SK-N-SH treated with all-trans-retinoic acid at 6 μM for 48 hours (cell line): Measurements from ENCODE around the gene CHPF.

Source experiments
- ATAC-seq: fragments of 200-7000 bp; cut with Tn5 transposase; 3 replicates; pipeline ENCODE4 v1.9.1; 2020; ENCODE audit warnings: mild to moderate bottlenecking, moderate library complexity
- ARNTL ChIP-seq: fragments of 450-650 bp; formaldehyde crosslinking; IDR thresholded peaks from 2 replicates; pipeline ENCODE4 v1.5.0; 2020; ENCODE audit warnings: low read depth, mild to moderate bottlenecking, moderate library complexity, borderline replicate concordance
- BACH2 ChIP-seq: fragments of 250-450 bp; sonication (Bioruptor Pico); IDR thresholded peaks from 2 replicates; pipeline ENCODE4 v1.9.0; 2021; ENCODE audit warnings: mild to moderate bottlenecking, borderline replicate concordance
- CSRNP3 ChIP-seq: fragments of 250-450 bp; sonication (Bioruptor Pico); IDR thresholded peaks from 2 replicates; pipeline ENCODE4 v1.5.1; 2021; ENCODE audit warnings: mild to moderate bottlenecking, moderate library complexity
- ESRRG ChIP-seq: fragments of 250-450 bp; sonication (Bioruptor Pico); IDR thresholded peaks from 2 replicates; pipeline ENCODE4 v1.6.1; 2021; ENCODE audit warnings: mild to moderate bottlenecking
- GLIS3 ChIP-seq: fragments of 250-450 bp; sonication (Bioruptor Pico); IDR thresholded peaks from 2 replicates; pipeline ENCODE4 v1.5.0; 2020; ENCODE audit warnings: mild to moderate bottlenecking, moderate library complexity
- ISL1 ChIP-seq: fragments of 250-450 bp; sonication (Bioruptor Pico); IDR thresholded peaks from 2 replicates; pipeline ENCODE4 v2.1.2; 2022; ENCODE audit warnings: mild to moderate bottlenecking, moderate library complexity
- OSR1 ChIP-seq: fragments of 250-450 bp; sonication (Bioruptor Pico); IDR thresholded peaks from 2 replicates; pipeline ENCODE4 v1.8.0; 2022; ENCODE audit warnings: moderate library complexity, mild to moderate bottlenecking, inconsistent platforms
- PATZ1 ChIP-seq: fragments of 250-450 bp; sonication (Bioruptor Pico); IDR thresholded peaks from 2 replicates; pipeline ENCODE4 v1.8.0; 2020; ENCODE audit warnings: mild to moderate bottlenecking, moderate library complexity, borderline replicate concordance
- PPARA ChIP-seq: fragments of 250-450 bp; sonication (Bioruptor Pico); IDR thresholded peaks from 2 replicates; pipeline ENCODE4 v1.5.0; 2020; ENCODE audit warnings: mild to moderate bottlenecking, borderline replicate concordance
- RARB ChIP-seq: fragments of 250-450 bp; sonication (Bioruptor Pico); IDR thresholded peaks from 2 replicates; pipeline ENCODE4 v1.8.0; 2021; ENCODE audit warnings: mild to moderate bottlenecking, moderate library complexity
- TCF4 ChIP-seq: fragments of 250-450 bp; sonication (Bioruptor Pico); IDR thresholded peaks from 2 replicates; pipeline ENCODE4 v1.8.0; 2021; ENCODE audit warnings: mild to moderate bottlenecking, moderate library complexity, borderline replicate concordance
- TOX ChIP-seq: fragments of 250-450 bp; sonication (Bioruptor Pico); IDR thresholded peaks from 2 replicates; pipeline ENCODE4 v1.8.0; 2021; ENCODE audit warnings: mild to moderate bottlenecking, moderate library complexity, borderline replicate concordance
- TSHZ2 ChIP-seq: fragments of 250-450 bp; sonication (Bioruptor Pico); IDR thresholded peaks from 2 replicates; pipeline ENCODE4 v1.5.0; 2020; ENCODE audit warnings: mild to moderate bottlenecking, moderate library complexity
- ZC3H10 ChIP-seq: fragments of 250-450 bp; sonication (Bioruptor Pico); IDR thresholded peaks from 2 replicates; pipeline ENCODE4 v1.5.1; 2021; ENCODE audit warnings: mild to moderate bottlenecking, moderate library complexity
- ZFP3 ChIP-seq: fragments of 250-450 bp; sonication (Bioruptor Pico); IDR thresholded peaks from 2 replicates; pipeline ENCODE4 v1.5.0; 2020; ENCODE audit warnings: mild to moderate bottlenecking, moderate library complexity
- ZFP30 ChIP-seq: fragments of 450-650 bp; formaldehyde crosslinking; IDR thresholded peaks from 2 replicates; pipeline ENCODE4 v1.5.0; 2022; ENCODE audit warnings: mild to moderate bottlenecking, moderate library complexity
- ZNF565 ChIP-seq: fragments of 450-650 bp; formaldehyde crosslinking; conservative IDR thresholded peaks from 2 replicates; pipeline ENCODE4 v1.5.0; 2020; ENCODE audit warnings: low read depth, mild to moderate bottlenecking, moderate library complexity
- ZNF8 ChIP-seq: fragments of 450-650 bp; formaldehyde crosslinking; IDR thresholded peaks from 2 replicates; pipeline ENCODE4 v1.5.0; 2020; ENCODE audit warnings: mild to moderate bottlenecking, moderate library complexity
- TF ChIP-seq, protein P1 (sequence below): fragments of 250-450 bp; sonication (Bioruptor Pico); IDR thresholded peaks from 2 replicates; pipeline ENCODE4 v1.5.1; 2020; ENCODE audit warnings: low read depth, mild to moderate bottlenecking, moderate library complexity
- TF ChIP-seq, protein P2 (sequence below): fragments of 250-450 bp; sonication (Bioruptor Pico); IDR thresholded peaks from 2 replicates; pipeline ENCODE4 v1.8.0; 2021; ENCODE audit warnings: low read depth, mild to moderate bottlenecking, moderate library complexity, borderline replicate concordance

CHPF gene

GRCh38 chr2:219522111-219523030 is 21.2 kb downstream of the CHPF start:
- TF ChIP-seq ZFP30 (CRISPR knock-in tag), result no peak
- no peak for TF ChIP-seq OSR1 (CRISPR knock-in tag)
- TF ChIP-seq TSHZ2, result no peak
- TF ChIP-seq, protein P1, sequence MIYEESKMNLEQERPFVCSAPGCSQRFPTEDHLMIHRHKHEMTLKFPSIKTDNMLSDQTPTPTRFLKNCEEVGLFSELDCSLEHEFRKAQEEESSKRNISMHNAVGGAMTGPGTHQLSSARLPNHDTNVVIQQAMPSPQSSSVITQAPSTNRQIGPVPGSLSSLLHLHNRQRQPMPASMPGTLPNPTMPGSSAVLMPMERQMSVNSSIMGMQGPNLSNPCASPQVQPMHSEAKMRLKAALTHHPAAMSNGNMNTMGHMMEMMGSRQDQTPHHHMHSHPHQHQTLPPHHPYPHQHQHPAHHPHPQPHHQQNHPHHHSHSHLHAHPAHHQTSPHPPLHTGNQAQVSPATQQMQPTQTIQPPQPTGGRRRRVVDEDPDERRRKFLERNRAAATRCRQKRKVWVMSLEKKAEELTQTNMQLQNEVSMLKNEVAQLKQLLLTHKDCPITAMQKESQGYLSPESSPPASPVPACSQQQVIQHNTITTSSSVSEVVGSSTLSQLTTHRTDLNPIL, result no peak
- TF ChIP-seq TOX (CRISPR knock-in tag), result no peak
- no peak for TF ChIP-seq ZC3H10 (CRISPR knock-in tag)
- TF ChIP-seq ZFP3, result no peak
- no peak for TF ChIP-seq ZNF565 (CRISPR knock-in tag)
- ATAC-seq, result no peak

GRCh38 chr2:219521066-219521880 is 22.3 kb downstream of the CHPF start:
- TF ChIP-seq PATZ1 (0 out of 2 replicates have a peak, but pooled peaks have one; percentile 37), ZNF565 (CRISPR knock-in tag) (no peak), RARB (no peak)
- TF ChIP-seq, all 23 proteins: peak for 1
- ATAC-seq, result peak; percentile 90

DNA sequence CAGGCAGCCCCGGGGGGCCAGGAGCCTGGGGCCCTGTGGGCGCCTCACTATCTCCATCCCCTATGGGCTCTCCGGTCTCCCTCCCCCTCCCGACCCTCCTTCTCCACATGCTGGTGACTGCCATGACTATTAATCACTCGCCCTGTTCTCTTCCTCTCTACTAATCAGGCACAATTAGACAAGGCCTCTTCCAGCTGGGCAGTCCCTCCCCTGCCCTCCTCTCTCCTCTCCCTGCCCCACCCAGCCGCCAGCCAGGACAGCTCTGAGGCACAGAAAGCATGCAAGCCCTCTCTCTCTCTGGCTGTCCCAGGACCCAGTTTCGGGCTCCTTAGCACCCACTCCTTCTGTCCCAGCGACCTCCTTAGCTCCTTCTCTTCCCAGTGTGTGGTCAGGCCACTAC is 23.5 kb downstream of the CHPF start:
- TF ChIP-seq ISL1 (CRISPR knock-in tag), result no peak
- TF ChIP-seq ZFP30 (CRISPR knock-in tag), result no peak
- TF ChIP-seq RARB, result no peak
- TF ChIP-seq ZNF565 (CRISPR knock-in tag), result no peak
- no peak for TF ChIP-seq BACH2 (CRISPR knock-in tag)
- ATAC-seq, result no peak

DNA sequence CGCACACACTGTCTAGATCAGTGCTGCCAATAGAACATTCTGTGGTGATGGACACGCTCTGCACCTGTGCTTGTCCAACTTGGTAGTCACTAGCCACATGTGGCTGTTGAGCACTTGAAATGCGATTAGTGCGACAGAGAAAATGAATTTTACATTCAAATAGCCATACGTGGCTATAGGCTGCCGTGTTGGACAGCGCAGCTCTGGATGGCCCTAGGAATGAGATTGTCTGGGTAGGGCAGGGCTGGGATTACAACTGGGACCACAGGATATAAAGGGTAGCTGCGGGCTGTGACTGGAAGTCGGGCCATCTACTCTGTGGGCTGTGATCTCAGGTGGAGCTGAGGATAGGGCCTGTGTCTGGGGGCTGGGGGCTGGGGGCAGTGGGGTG is 24.1 kb downstream of the CHPF start:
- no peak for ATAC-seq
- TF ChIP-seq RARB, result no peak
- TF ChIP-seq, all 23 proteins: peak for 0

GRCh38 chr2:219517954-219518778 is 25.4 kb downstream of the CHPF start:
- ATAC-seq, result no peak
- TF ChIP-seq ZNF8, result no peak
- TF ChIP-seq ESRRG (CRISPR knock-in tag), result no peak
- TF ChIP-seq, protein P2, sequence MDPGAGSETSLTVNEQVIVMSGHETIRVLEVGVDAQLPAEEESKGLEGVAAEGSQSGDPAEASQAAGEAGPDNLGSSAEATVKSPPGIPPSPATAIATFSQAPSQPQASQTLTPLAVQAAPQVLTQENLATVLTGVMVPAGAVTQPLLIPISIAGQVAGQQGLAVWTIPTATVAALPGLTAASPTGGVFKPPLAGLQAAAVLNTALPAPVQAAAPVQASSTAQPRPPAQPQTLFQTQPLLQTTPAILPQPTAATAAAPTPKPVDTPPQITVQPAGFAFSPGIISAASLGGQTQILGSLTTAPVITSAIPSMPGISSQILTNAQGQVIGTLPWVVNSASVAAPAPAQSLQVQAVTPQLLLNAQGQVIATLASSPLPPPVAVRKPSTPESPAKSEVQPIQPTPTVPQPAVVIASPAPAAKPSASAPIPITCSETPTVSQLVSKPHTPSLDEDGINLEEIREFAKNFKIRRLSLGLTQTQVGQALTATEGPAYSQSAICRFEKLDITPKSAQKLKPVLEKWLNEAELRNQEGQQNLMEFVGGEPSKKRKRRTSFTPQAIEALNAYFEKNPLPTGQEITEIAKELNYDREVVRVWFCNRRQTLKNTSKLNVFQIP (CRISPR knock-in tag), result no peak
- no peak for TF ChIP-seq TOX (CRISPR knock-in tag)
- TF ChIP-seq ZC3H10 (CRISPR knock-in tag), result no peak
- TF ChIP-seq PPARA (CRISPR knock-in tag), result no peak
- no peak for TF ChIP-seq ARNTL (CRISPR knock-in tag)
- TF ChIP-seq ZNF565 (CRISPR knock-in tag), result no peak
- no peak for TF ChIP-seq TCF4 (CRISPR knock-in tag)
- TF ChIP-seq GLIS3 (CRISPR knock-in tag), result no peak
- no peak for TF ChIP-seq PATZ1
- TF ChIP-seq CSRNP3 (CRISPR knock-in tag), result no peak
